ACC112 (cell line): ENCODE data around the gene RIMBP2.

ENCODE experiments used
- H2AFZ ChIP-seq: fragments of 200-600 bp; sonication (generic); one replicate; pipeline ENCODE4 v1.6.0; 2017; ENCODE audit warnings: antibody characterized with exemption, low read length; ENCODE audit not compliant: unreplicated experiment
- H3K27ac ChIP-seq: fragments of 200-600 bp; sonication (generic); 2 replicates; pipeline ENCODE4 v1.5.1; 2014; ENCODE audit warnings: low read depth, mild to moderate bottlenecking, antibody characterized with exemption, low read length, moderate library complexity
- H3K27me3 ChIP-seq: fragments of 200-600 bp; sonication (generic); 2 replicates; pipeline ENCODE4 v1.6.1; 2014; ENCODE audit warnings: mild to moderate bottlenecking, antibody characterized with exemption, low read length, moderate library complexity, mixed read lengths; ENCODE audit not compliant: insufficient read depth
- H3K36me3 ChIP-seq: fragments of 200-600 bp; sonication (generic); 2 replicates; pipeline ENCODE4 v1.6.1; 2016; ENCODE audit warnings: mild to moderate bottlenecking, antibody characterized with exemption, low read length, moderate library complexity, mixed read lengths; ENCODE audit not compliant: insufficient read depth
- H3K4me1 ChIP-seq: fragments of 200-600 bp; sonication (generic); one replicate; pipeline ENCODE4 v1.6.1; 2016; ENCODE audit warnings: low read length, mixed read lengths; ENCODE audit not compliant: insufficient read depth, unreplicated experiment, control insufficient read depth
- H3K4me3 ChIP-seq: fragments of 200-600 bp; sonication (generic); 2 replicates; pipeline ENCODE4 v1.5.1; 2014; ENCODE audit warnings: mild to moderate bottlenecking, low read depth, low read length
- H3K79me2 ChIP-seq: fragments of 200-600 bp; sonication (generic); one replicate; pipeline ENCODE4 v1.6.0; 2016; ENCODE audit warnings: low read length; ENCODE audit not compliant: control insufficient read depth, unreplicated experiment, insufficient read depth

The RIMBP2 gene

GRCh38 chr12:130568501-130568900, 147.6 kb downstream of the RIMBP2 start:
- no peak overlapping the region for H2AFZ ChIP-seq
- no peak overlapping the region for H3K27ac ChIP-seq
- no peak overlapping the region for H3K4me3 ChIP-seq
- H3K4me1 ChIP-seq, result no peaks in the 10 kb centered on the region
- H3K79me2 ChIP-seq, result no peaks in the 10 kb centered on the region
- no peaks in the 10 kb centered on the region for H3K27me3 ChIP-seq
- no peaks in the 10 kb centered on the region for H3K36me3 ChIP-seq

DNA sequence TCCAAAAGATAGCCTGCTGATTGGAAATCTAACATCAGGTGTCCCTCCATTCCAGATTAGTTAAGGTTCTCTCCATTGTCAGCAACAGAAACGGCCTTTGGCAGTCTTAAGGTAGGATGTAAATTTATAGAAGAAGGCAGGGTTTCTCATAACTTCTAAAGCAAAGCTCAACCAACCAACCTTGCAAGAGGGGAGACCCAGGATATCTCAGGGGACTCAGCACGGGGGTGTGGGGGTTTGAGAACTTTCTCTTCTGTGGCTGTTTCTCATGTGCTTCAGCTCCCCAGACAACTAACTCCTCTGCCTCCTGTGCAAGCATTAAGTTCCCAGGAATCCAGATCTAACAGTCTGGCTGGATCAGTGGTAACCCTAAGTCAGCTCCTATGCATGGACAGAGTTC, 148.1 kb downstream of the RIMBP2 start:
- no peak overlapping the region for H2AFZ ChIP-seq
- H3K27me3 ChIP-seq, result no peaks in the 10 kb centered on the region
- H3K36me3 ChIP-seq, result no peaks in the 10 kb centered on the region
- no peak overlapping the region for H3K4me3 ChIP-seq
- H3K4me1 ChIP-seq, result no peaks in the 10 kb centered on the region
- no peaks in the 10 kb centered on the region for H3K79me2 ChIP-seq
- no peak overlapping the region for H3K27ac ChIP-seq

DNA sequence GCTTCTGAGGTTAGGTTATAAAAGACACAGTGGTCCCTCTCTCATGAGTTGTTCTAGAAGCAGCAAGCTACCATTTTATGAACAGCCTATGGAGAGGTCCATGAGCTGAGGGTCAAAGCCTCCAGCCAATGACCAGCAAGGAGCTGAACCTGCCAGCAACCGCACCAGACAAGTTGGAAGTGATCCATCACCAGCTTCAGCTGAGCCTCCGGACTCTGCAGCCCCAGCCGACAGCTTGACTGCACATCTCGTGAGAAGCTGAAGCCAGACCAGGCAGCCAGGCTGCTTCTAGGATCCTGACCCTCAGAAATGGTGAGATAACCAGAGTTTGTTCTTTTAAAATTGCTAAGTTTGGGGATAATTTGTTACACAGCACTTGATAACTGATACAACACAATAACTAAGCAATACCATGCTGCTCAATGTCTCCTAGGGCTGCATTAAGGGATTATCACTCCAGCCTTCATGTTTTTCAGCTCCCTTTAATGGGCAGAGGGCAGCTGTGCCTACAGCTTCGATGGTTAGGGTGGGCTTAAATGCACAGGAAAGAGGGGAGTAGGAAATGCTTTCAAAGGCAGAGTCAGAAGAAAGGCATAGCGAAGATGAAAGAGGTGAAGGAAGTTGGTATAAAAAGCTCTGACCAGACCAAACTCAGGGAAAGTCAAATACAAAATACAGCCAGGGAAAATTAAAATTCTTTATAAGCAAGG, 149.5 kb downstream of the RIMBP2 start:
- H3K4me3 ChIP-seq, result no peak overlapping the region
- no peak overlapping the region for H3K27ac ChIP-seq
- no peaks in the 10 kb centered on the region for H3K4me1 ChIP-seq
- H2AFZ ChIP-seq, result no peak overlapping the region
- H3K36me3 ChIP-seq, result no peaks in the 10 kb centered on the region
- H3K79me2 ChIP-seq, result no peaks in the 10 kb centered on the region
- H3K27me3 ChIP-seq, result no peaks in the 10 kb centered on the region

GRCh38 chr12:130565189-130565588, 150.9 kb downstream of the RIMBP2 start:
- no peaks in the 10 kb centered on the region for H3K36me3 ChIP-seq
- no peaks in the 10 kb centered on the region for H3K4me1 ChIP-seq
- no peak overlapping the region for H2AFZ ChIP-seq
- H3K79me2 ChIP-seq, result no peaks in the 10 kb centered on the region
- no peak overlapping the region for H3K27ac ChIP-seq
- H3K27me3 ChIP-seq, result no peaks in the 10 kb centered on the region
- no peak overlapping the region for H3K4me3 ChIP-seq

DNA sequence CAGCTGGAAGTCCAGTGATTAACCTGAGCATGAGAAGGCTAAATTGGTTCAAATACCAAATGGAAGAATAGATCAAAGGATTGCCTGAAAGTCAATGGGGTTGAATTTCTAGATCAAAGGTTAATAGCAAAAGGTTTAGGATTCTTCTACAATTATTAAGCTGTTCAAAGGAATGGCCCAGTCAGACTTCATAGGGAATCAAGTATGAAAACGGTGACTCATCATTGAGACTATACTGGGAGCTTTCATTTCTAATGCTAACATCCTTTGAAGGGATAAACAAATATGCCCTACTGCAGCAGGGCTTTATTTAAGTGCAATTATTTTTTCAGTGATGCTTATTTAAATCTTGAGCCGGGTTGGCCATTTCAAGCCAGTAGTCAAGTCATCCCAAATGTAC, 152.8 kb downstream of the RIMBP2 start:
- H3K79me2 ChIP-seq, result no peaks in the 10 kb centered on the region
- no peaks in the 10 kb centered on the region for H3K36me3 ChIP-seq
- no peaks in the 10 kb centered on the region for H3K4me1 ChIP-seq
- H3K27me3 ChIP-seq, result no peaks in the 10 kb centered on the region
- H3K27ac ChIP-seq, result no peak overlapping the region
- no peak overlapping the region for H2AFZ ChIP-seq
- no peak overlapping the region for H3K4me3 ChIP-seq

GRCh38 chr12:130562716-130563115, 153.4 kb downstream of the RIMBP2 start:
- no peaks in the 10 kb centered on the region for H3K79me2 ChIP-seq
- no peak overlapping the region for H3K27ac ChIP-seq

GRCh38 chr12:130560321-130560720, 155.8 kb downstream of the RIMBP2 start:
- no peaks in the 10 kb centered on the region for H3K79me2 ChIP-seq
- H3K36me3 ChIP-seq, result no peaks in the 10 kb centered on the region
- no peak overlapping the region for H2AFZ ChIP-seq
- H3K27ac ChIP-seq, result no peak overlapping the region
- H3K4me3 ChIP-seq, result no peak overlapping the region
- H3K4me1 ChIP-seq, result no peaks in the 10 kb centered on the region
- no peaks in the 10 kb centered on the region for H3K27me3 ChIP-seq

More at GRCh38 chr12:130562716-130563115, 153.4 kb downstream of the RIMBP2 start:
- no peaks in the 10 kb centered on the region for H3K27me3 ChIP-seq
- H3K4me1 ChIP-seq, result no peaks in the 10 kb centered on the region
- no peaks in the 10 kb centered on the region for H3K36me3 ChIP-seq
- no peak overlapping the region for H3K4me3 ChIP-seq
- no peak overlapping the region for H2AFZ ChIP-seq

- Histone ChIP-seq H3K27me3 (no peaks in the 10 kb centered on the region), H3K79me2 (no peaks in the 10 kb centered on the region), H3K36me3 (no peaks in the 10 kb centered on the region), H3K4me3 (no peak overlapping the region), H2AFZ (no peak overlapping the region), H3K27ac (no peak overlapping the region), H3K4me1 (no peaks in the 10 kb centered on the region)
Observed at GRCh38 chr12:130559806-130560205, 156.3 kb downstream of the RIMBP2 start.

DNA sequence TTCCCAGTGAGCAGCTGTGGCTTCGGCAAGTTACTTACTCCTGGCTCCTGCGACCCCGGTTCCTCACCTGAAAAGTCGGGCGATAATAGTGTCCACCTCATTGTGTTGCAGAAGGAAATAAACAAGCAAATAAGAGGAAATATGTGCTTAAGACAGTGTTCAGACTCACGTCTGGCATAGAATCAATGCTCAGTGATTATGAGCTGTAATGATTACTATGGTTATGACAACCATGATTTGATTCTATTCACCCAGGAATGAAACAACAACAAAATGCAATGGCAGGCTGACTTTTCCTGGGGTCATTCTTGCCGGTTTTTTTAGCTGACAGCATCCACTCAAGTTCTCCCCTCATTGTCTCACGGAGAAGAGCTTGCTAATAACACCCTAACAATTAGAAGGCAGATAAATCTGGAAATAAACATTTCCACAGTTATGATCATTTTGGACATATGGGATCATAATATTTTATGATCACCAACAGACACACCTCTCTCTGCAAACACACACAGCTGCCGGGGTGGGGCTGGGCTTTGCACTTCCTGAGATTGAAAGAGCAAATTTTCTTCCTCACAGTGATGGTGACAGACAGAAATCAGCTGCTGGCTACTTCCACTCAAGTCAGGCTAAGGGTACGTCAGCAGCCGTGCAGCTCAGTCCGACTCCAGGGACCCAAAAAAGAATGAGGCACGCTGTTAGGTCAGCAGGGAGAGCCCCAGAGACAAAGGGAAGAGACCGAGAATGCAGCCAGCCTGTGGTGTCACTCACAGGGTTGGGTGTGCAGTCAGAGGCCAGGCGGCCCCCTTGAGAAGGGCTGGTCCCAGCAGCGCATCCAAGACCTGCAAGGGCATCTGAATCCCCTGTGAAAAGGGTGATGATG, 158.0 kb downstream of the RIMBP2 start:
- Histone ChIP-seq H3K27me3 (no peaks in the 10 kb centered on the region), H3K27ac (no peak overlapping the region), H3K4me1 (no peaks in the 10 kb centered on the region), H3K79me2 (no peaks in the 10 kb centered on the region), H3K4me3 (no peak overlapping the region), H2AFZ (no peak overlapping the region), H3K36me3 (no peaks in the 10 kb centered on the region)

GRCh38 chr12:130557201-130557600, 158.9 kb downstream of the RIMBP2 start:
- no peak overlapping the region for H2AFZ ChIP-seq
- H3K27ac ChIP-seq, result no peak overlapping the region
- no peaks in the 10 kb centered on the region for H3K4me1 ChIP-seq
- no peaks in the 10 kb centered on the region for H3K36me3 ChIP-seq
- no peaks in the 10 kb centered on the region for H3K79me2 ChIP-seq
- H3K4me3 ChIP-seq, result no peak overlapping the region
- H3K27me3 ChIP-seq, result no peaks in the 10 kb centered on the region
